Prostate gland (tissue), 2 donors: ENCODE data around the gene ERVMER34-1. TPM values are rescaled to one million over a fixed set of nuclear protein-coding genes. Genes with fewer than 3 reads are reported as not detected.

Experiments used
- DNase-seq: peaks from one replicate; pipeline ENCODE4 v3.0.0-alpha.2; 2019; ENCODE audit warnings: low spot score
- H3K27ac ChIP-seq, 2 donors: fragments of 200-600 bp; sonication (generic); 2 replicates each; pipeline ENCODE4 v1.5.1; 2017 to 2019
- H3K27me3 ChIP-seq: fragments of 200-600 bp; sonication (generic); replicated peaks from 2 replicates; pipeline ENCODE4 v1.5.1; 2019; ENCODE audit not compliant: insufficient read depth
- H3K36me3 ChIP-seq, 2 donors: fragments of 200-600 bp; sonication (generic); 1 replicate in 1 of 2; 2 replicates in 1 of 2; pipeline versions ENCODE4 v1.5.1 to v1.8.1; 2017 to 2019
- H3K4me1 ChIP-seq: fragments of 200-600 bp; sonication (generic); replicated peaks from 2 replicates; pipeline ENCODE4 v1.5.1; 2019
- H3K4me3 ChIP-seq, 2 donors: fragments of 200-600 bp; sonication (generic); 2 replicates each; pipeline ENCODE4 v1.5.1; 2017 to 2019
- H3K9me3 ChIP-seq: fragments of 200-600 bp; sonication (generic); 2 replicates; pipeline ENCODE4 v1.5.1; 2017
- CTCF ChIP-seq, 4 experiments: fragments of 200-600 bp in 2 of 4; fragments of 450-650 bp in 2 of 4; sonication (generic) in 2 of 4; IDR thresholded peaks; 1 replicate in 3 of 4; 2 replicates in 1 of 4; pipeline ENCODE4 v1.5.1; 2016 to 2019; ENCODE audit warnings: antibody characterized with exemption in 4 of 4, mild to moderate bottlenecking in 2 of 4, moderate library complexity in 2 of 4
- POLR2A ChIP-seq: fragments of 450-650 bp; IDR thresholded peaks from one replicate; pipeline ENCODE4 v1.6.1; 2016; ENCODE audit warnings: antibody characterized with exemption, mild to moderate bottlenecking
- POLR2AphosphoS5 ChIP-seq: sonication (generic); formaldehyde crosslinking; IDR thresholded peaks from one replicate; pipeline ENCODE4 v1.6.1; 2017; ENCODE audit warnings: antibody characterized with exemption
- WGBS: methylation state at CpG from one replicate; pipeline ENCODE4 v1.1.5; 2018; 5-methylcytosine and 5-hydroxymethylcytosine counted together
- intact Hi-C: fragments of 100-400 bp; cut with DNase I; formaldehyde crosslinking; loops from one replicate; pipeline ENCODE4 v1.14.2; 2022
- total RNA-seq, 2 donors: library from RNA; depleted of rRNA; stranded (reverse); fragments of >200 nt; gene quantifications; one replicate each; pipeline ENCODE4 v1.1.0, GENCODE V29; 2016

The ERVMER34-1 gene
- total RNA-seq = 1 to 10 TPM; 1.2 to 1.4 TPM

- WGBS = 2% methylated on average over 49 of the region's 61 CpGs
- no peaks in the 10 kb centered on the region for H3K9me3 ChIP-seq
Measured at GRCh38 chr4:52750819-52751486, at the start of gene ERVMER34-1. Gene ERVMER34-1, minus strand, starts transcription at chr4:52751425. Its CDS starts 5,905 bp downstream, at chr4:52745520.

DNA sequence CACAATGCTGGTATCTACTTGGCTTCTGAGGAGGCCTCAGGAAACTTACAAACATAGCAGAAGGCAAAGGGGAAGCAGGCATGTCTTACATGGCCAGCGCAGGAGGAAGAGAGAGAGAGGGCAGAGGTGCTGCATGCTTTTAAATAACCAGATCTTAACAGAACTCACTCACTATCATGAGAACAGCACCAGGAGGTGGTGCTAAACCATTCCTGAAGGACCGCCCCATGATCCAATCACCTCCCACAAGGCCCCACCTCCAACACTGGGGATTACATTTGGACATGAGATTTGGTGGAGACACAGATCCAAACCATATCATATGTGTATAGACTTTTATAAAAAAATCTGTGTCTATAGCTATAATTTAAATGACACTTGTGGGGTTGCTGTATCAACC lies 48.6 kb upstream of the ERVMER34-1 start:
- Histone ChIP-seq H3K27me3 (no peaks in the 10 kb centered on the region), H3K36me3 (no peaks in the 10 kb centered on the region), H3K9me3 (no peaks in the 10 kb centered on the region), H3K27ac (no peak overlapping the region), H3K4me3 (no peak overlapping the region), H3K4me1 (no peaks in the 10 kb centered on the region)
- intact Hi-C loops = no loop called here
- no peak for DNase-seq
- WGBS = 98% methylated on average over 2 of the region's 2 CpGs
- TF ChIP-seq POLR2AphosphoS5 (no peak), POLR2A (no peak), CTCF (IDR thresholded peaks at IDR 0.05) (no peak)

More at GRCh38 chr4:52750819-52751486, at the start of gene ERVMER34-1:
- no peaks in the 10 kb centered on the region for H3K27me3 ChIP-seq
- intact Hi-C loops = no loop called here
- H3K27ac ChIP-seq = peak within 1 kb of the TSS; percentile 35 to 55
- no peak for TF ChIP-seq POLR2A
- no peak for TF ChIP-seq CTCF (IDR thresholded peaks at IDR 0.05)
- no peak for TF ChIP-seq POLR2AphosphoS5
- DNase-seq = no peak
- H3K4me3 ChIP-seq = peak within 1 kb of the TSS; percentile 34 to 48
- H3K4me1 ChIP-seq = no peaks in the 10 kb centered on the region
- H3K36me3 ChIP-seq = no peaks in the 10 kb centered on the region

DNA sequence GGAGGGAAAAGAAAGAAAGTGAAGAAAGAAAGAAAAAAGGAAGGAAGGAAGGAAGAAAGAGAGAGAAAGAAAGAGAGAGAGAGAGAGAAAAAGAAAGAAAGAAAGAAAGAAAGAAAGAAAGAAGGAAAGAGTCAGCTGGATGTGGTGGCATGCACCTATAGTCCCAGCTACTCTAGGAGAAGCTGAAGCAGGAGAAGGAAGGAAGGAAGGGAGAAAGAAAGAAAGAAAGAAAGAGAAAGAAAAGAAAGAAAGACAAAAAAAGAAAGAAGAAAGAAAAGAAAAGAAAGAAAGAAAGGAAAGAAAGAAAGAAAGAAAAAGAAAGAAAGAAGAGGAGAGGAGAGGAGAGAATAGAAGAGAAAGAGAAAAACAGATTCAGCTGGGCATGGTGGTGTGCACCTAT lies 44.3 kb upstream of the ERVMER34-1 start:
- H3K27ac ChIP-seq = no peak overlapping the region
- no peaks in the 10 kb centered on the region for H3K27me3 ChIP-seq
- intact Hi-C loops = no loop called here
- H3K4me3 ChIP-seq = no peak overlapping the region
- no peaks in the 10 kb centered on the region for H3K4me1 ChIP-seq
- TF ChIP-seq POLR2AphosphoS5 (no peak), CTCF (IDR thresholded peaks at IDR 0.05) (no peak)
- no peaks in the 10 kb centered on the region for H3K9me3 ChIP-seq
- H3K36me3 ChIP-seq = no peaks in the 10 kb centered on the region
- DNase-seq = no peak

DNA sequence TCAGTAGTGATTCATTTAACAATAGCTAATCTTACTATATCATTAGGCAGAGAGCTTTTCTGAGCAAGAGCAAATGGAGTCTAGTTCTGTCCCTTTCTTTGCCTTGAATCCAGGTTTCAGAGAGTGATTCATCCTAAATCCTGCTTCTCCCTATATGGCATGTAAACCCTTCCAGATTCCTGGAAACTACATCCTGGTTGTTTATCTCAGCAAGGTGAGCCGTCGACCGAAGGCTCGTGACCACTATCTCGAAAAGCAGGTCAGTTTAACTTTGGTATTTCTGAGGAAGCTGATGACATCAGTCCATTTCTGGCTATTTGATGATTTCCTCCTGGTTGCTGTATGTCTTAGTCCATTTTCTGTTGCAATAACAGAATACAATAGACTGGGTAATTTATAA lies 40.7 kb upstream of the ERVMER34-1 start:
- Histone ChIP-seq H3K9me3 (no peaks in the 10 kb centered on the region), H3K27me3 (no peaks in the 10 kb centered on the region), H3K4me3 (no peak overlapping the region), H3K36me3 (no peaks in the 10 kb centered on the region), H3K4me1 (no peaks in the 10 kb centered on the region), H3K27ac (no peak overlapping the region)
- intact Hi-C loops = no loop called here
- DNase-seq = no peak
- 92% methylated on average over 5 of the region's 5 CpGs for WGBS
- TF ChIP-seq CTCF (IDR thresholded peaks at IDR 0.05) = no peak

DNA sequence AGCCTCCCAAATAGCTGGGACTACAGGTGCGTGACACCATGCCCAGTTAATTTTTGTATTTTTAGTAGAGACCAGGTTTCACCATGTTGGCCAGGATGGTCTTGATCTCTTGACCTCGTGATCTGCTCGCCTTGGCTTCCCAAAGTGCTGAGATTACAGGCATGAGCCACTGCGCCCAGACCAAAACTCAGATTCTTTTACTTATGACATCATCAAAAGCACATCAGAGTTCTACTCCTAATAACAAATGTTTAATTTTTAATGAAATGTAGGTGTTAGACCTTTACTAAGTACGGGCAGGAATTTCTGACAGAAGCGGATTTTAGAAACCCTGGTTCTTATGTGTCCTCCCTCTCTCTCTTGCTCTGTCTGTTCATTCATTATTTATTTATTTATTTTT lies 38.5 kb upstream of the ERVMER34-1 start:
- TF ChIP-seq POLR2A (no peak), POLR2AphosphoS5 (no peak), CTCF (IDR thresholded peaks at IDR 0.05) (no peak)
- intact Hi-C loops = no loop called here
- Histone ChIP-seq H3K9me3 (no peaks in the 10 kb centered on the region), H3K27me3 (no peaks in the 10 kb centered on the region), H3K4me3 (no peak overlapping the region), H3K4me1 (no peaks in the 10 kb centered on the region), H3K27ac (no peak overlapping the region), H3K36me3 (no peaks in the 10 kb centered on the region)
- DNase-seq = no peak
- 96% methylated on average over 6 of the region's 6 CpGs for WGBS
